A549 (cell line): ENCODE results near the gene CFAP410.

ENCODE experiments used
- CTCF ChIP-seq: fragments of >200 bp; sonication (Bioruptor Twin); formaldehyde crosslinking; IDR thresholded peaks from 3 replicates; pipeline ENCODE4 v1.5.1; 2016
- JUNB ChIP-seq: fragments of >200 bp; sonication (Bioruptor Twin); formaldehyde crosslinking; IDR thresholded peaks from 2 replicates; pipeline ENCODE4 v1.6.1; 2016
- REST ChIP-seq: fragments of 200-600 bp; sonication (generic); IDR thresholded peaks from 2 replicates; pipeline ENCODE4 v1.6.1; 2016; ENCODE audit warnings: antibody characterized with exemption, mild to moderate bottlenecking, moderate library complexity

GRCh38 chr21:44370027-44370735 lies 31.0 kb upstream of the CFAP410 start:
- TF ChIP-seq CTCF (no peak), JUNB (no peak), REST (no peak)
